Panc1 (cell line): ENCODE results near the gene ETV5. TPM values are rescaled to one million over a fixed set of nuclear protein-coding genes. Genes with fewer than 3 reads are reported as not detected.

Experiments
- ATAC-seq: fragments of 200-7000 bp; cut with Tn5 transposase; 2 replicates; pipeline ENCODE4 v1.9.1; 2020; ENCODE audit warnings: mild to moderate bottlenecking, moderate library complexity
- BruUV-seq: library from RNA; stranded (reverse); fragments of 400-500 nt; replicated peaks from 2 replicates; lab custom pipeline; 2021; lab: Mats Ljungman, UMichigan
- CTCF ChIA-PET: fragments of 300-600 bp; sonication (Branson Sonifier 250); formaldehyde crosslinking; loops from one replicate; lab custom pipeline; 2022; ENCODE audit warnings: antibody characterized with exemption; lab: Charles Lee
- POLR2A ChIA-PET: fragments of 300-600 bp; sonication (Branson Sonifier 250); formaldehyde crosslinking; loops from one replicate; lab custom pipeline; 2022; ENCODE audit warnings: antibody characterized with exemption; lab: Charles Lee
- DNase-seq: peaks from one replicate; pipeline ENCODE4 v3.0.0-alpha.2; 2010; ENCODE audit warnings: low read depth, low spot score
- H3K27ac ChIP-seq: 2 replicates; pipeline ENCODE4 v1.5.1; 2011; ENCODE audit warnings: mild to moderate bottlenecking, low read length, inconsistent platforms
- H3K27me3 ChIP-seq: fragments of 200-500 bp; sonication (Bioruptor generic); 2 replicates; pipeline ENCODE4 v1.6.0; 2014; ENCODE audit warnings: low read length, inconsistent platforms; ENCODE audit not compliant: control insufficient read depth, insufficient read depth
- H3K36me3 ChIP-seq: fragments of 200-500 bp; sonication (Bioruptor generic); 2 replicates; pipeline ENCODE4 v1.5.1; 2014; ENCODE audit warnings: inconsistent platforms, mild to moderate bottlenecking, low read length, moderate library complexity; ENCODE audit not compliant: control insufficient read depth, insufficient read depth
- H3K4me1 ChIP-seq: 2 replicates; pipeline ENCODE4 v1.5.1; 2011; ENCODE audit warnings: inconsistent platforms, mild to moderate bottlenecking, low read length, moderate library complexity; ENCODE audit not compliant: control insufficient read depth, insufficient read depth
- H3K4me3 ChIP-seq, 2 experiments: 2 replicates each; pipeline ENCODE4 v1.5.1; 2011 to 2012; ENCODE audit warnings: low read depth in 2 of 2, low read length in 2 of 2, mild to moderate bottlenecking in 2 of 2, inconsistent platforms in 1 of 2, moderate library complexity in 1 of 2
- H3K9me3 ChIP-seq: fragments of 200-500 bp; sonication (Bioruptor generic); 2 replicates; pipeline ENCODE4 v1.5.1; 2014; ENCODE audit warnings: low read depth, mild to moderate bottlenecking, inconsistent platforms, low read length, moderate library complexity; ENCODE audit not compliant: control insufficient read depth, insufficient read depth
- POLR2AphosphoS5 ChIP-seq: IDR thresholded peaks from 2 replicates; pipeline ENCODE4 v1.6.1; 2012; ENCODE audit warnings: mild to moderate bottlenecking, low read depth, low read length, moderate library complexity
- SIN3A ChIP-seq: IDR thresholded peaks from 2 replicates; pipeline ENCODE4 v1.6.1; 2012; ENCODE audit warnings: low read depth, mild to moderate bottlenecking, low read length, moderate library complexity, borderline replicate concordance; ENCODE audit not compliant: insufficient read depth
- TCF7L2 ChIP-seq: IDR thresholded peaks from 2 replicates; pipeline ENCODE4 v1.6.1; 2011; ENCODE audit warnings: mild to moderate bottlenecking, low read depth, low read length, inconsistent platforms
- in situ Hi-C: cut with HindIII; loops from 2 replicates; pipeline ENCODE4 v1.10.0; 2016; ENCODE audit warnings: low sequenced_read_pairs, low pct_unique_long_range_greater_than_20kb
- intact Hi-C: fragments of 100-400 bp; cut with micrococcal nuclease; formaldehyde crosslinking; loops from one replicate; pipeline ENCODE4 v1.10.0; 2022; ENCODE audit not compliant: unreplicated experiment
- total RNA-seq: library from RNA; stranded (reverse); gene quantifications from one replicate; pipeline ENCODE4 v1.2.1, GENCODE V29; 2021; ENCODE audit not compliant: unreplicated experiment
- TF ChIP-seq, protein P1 (sequence below), 2 experiments: IDR thresholded peaks; 2 replicates each; pipeline ENCODE4 v1.6.1; 2011 to 2012; ENCODE audit warnings: low read depth in 2 of 2, control low read depth in 1 of 2, low read length in 1 of 2, mild to moderate bottlenecking in 1 of 2, moderate library complexity in 1 of 2; ENCODE audit not compliant: insufficient read depth in 1 of 2
- TF ChIP-seq, protein P2 (sequence below): fragments of 450-650 bp; IDR thresholded peaks from 2 replicates; pipeline ENCODE4 v1.5.1; 2017; ENCODE audit warnings: mild to moderate bottlenecking

Gene ETV5
- total RNA-seq, 1 experiment from 2014 or later, result 79.3 TPM

DNA sequence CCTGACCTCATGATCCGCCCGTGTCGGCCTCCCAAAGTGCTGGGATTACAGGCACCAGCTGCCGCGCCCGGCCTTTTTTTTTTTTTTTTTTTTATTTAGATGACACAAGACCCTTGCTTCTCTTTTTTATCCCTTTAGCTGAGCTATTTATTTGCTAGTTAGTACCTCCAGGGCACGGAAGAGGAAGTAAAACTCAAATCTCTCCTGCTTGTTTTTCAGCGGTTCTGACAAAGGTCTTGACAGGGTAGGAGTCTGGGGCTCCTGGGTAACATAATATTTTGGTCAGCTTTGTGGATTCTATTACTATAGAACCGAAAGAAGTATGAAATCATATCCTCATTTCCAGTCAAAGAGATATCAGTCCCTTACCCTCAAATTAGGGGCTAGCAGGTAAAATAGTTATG is 44.0 kb upstream of the ETV5 start:
- POLR2A ChIA-PET, result interaction anchor here (0.6 kb wide), 1 partner anchor 462 kb away, joined by 3 read pairs; no protein-coding TSS in a partner anchor
- Histone ChIP-seq H3K9me3 (no peaks in the 10 kb centered on the region), H3K4me3 (no peak overlapping the region), H3K36me3 (no peaks in the 10 kb centered on the region), H3K27me3 (0 out of 2 replicates have a peak, but pooled peaks cover 2% of the 10 kb centered on the region), H3K4me1 (no peaks in the 10 kb centered on the region), H3K27ac (no peak overlapping the region)
- no peak for ATAC-seq
- intact Hi-C loops, result no loop called here
- BruUV-seq, result no TSS peak
- TF ChIP-seq TCF7L2 (no peak), POLR2AphosphoS5 (no peak), SIN3A (no peak)
- TF ChIP-seq, protein P1, sequence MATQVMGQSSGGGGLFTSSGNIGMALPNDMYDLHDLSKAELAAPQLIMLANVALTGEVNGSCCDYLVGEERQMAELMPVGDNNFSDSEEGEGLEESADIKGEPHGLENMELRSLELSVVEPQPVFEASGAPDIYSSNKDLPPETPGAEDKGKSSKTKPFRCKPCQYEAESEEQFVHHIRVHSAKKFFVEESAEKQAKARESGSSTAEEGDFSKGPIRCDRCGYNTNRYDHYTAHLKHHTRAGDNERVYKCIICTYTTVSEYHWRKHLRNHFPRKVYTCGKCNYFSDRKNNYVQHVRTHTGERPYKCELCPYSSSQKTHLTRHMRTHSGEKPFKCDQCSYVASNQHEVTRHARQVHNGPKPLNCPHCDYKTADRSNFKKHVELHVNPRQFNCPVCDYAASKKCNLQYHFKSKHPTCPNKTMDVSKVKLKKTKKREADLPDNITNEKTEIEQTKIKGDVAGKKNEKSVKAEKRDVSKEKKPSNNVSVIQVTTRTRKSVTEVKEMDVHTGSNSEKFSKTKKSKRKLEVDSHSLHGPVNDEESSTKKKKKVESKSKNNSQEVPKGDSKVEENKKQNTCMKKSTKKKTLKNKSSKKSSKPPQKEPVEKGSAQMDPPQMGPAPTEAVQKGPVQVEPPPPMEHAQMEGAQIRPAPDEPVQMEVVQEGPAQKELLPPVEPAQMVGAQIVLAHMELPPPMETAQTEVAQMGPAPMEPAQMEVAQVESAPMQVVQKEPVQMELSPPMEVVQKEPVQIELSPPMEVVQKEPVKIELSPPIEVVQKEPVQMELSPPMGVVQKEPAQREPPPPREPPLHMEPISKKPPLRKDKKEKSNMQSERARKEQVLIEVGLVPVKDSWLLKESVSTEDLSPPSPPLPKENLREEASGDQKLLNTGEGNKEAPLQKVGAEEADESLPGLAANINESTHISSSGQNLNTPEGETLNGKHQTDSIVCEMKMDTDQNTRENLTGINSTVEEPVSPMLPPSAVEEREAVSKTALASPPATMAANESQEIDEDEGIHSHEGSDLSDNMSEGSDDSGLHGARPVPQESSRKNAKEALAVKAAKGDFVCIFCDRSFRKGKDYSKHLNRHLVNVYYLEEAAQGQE (IDR thresholded peaks at IDR 0.05; ENCODE audit: insufficient read depth in 1 of 2, low read depth in 2 of 2, low read length in 1 of 2), result no peak
- TF ChIP-seq, protein P2, sequence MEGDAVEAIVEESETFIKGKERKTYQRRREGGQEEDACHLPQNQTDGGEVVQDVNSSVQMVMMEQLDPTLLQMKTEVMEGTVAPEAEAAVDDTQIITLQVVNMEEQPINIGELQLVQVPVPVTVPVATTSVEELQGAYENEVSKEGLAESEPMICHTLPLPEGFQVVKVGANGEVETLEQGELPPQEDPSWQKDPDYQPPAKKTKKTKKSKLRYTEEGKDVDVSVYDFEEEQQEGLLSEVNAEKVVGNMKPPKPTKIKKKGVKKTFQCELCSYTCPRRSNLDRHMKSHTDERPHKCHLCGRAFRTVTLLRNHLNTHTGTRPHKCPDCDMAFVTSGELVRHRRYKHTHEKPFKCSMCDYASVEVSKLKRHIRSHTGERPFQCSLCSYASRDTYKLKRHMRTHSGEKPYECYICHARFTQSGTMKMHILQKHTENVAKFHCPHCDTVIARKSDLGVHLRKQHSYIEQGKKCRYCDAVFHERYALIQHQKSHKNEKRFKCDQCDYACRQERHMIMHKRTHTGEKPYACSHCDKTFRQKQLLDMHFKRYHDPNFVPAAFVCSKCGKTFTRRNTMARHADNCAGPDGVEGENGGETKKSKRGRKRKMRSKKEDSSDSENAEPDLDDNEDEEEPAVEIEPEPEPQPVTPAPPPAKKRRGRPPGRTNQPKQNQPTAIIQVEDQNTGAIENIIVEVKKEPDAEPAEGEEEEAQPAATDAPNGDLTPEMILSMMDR, result no peak
- in situ Hi-C loops, result no loop called here
- no peak for DNase-seq
- CTCF ChIA-PET, result no interaction called here

- ATAC-seq (no peak), DNase-seq (no peak)
- H3K27ac ChIP-seq, result no peak overlapping the region
- intact Hi-C loops, result no loop called here
- H3K4me3 ChIP-seq, result no peak overlapping the region
- H3K4me1 ChIP-seq, result no peaks in the 10 kb centered on the region
- no peak for TF ChIP-seq POLR2AphosphoS5
- TF ChIP-seq SIN3A, result no peak
- TF ChIP-seq, protein P2, result no peak
- no peak for TF ChIP-seq TCF7L2
- TF ChIP-seq, protein P1 (IDR thresholded peaks at IDR 0.05; ENCODE audit: insufficient read depth in 1 of 2, low read depth in 2 of 2, low read length in 1 of 2), result no peak
- H3K27me3 ChIP-seq, result 0 out of 2 replicates have a peak, but pooled peaks cover 2% of the 10 kb centered on the region
- BruUV-seq, result no TSS peak
- H3K36me3 ChIP-seq, result no peaks in the 10 kb centered on the region
- H3K9me3 ChIP-seq, result no peaks in the 10 kb centered on the region
- in situ Hi-C loops, result no loop called here
- ChIA-PET POLR2A (interaction anchor here (0.6 kb wide), 1 partner anchor 462 kb away, joined by 3 read pairs; no protein-coding TSS in a partner anchor), CTCF (no interaction called here)
Observed at GRCh38 chr3:186152361-186152798, 43.5 kb upstream of the ETV5 start.
